H1 (cell line): Measurements from ENCODE around the gene SLC15A1. TPM values are rescaled to one million over a fixed set of nuclear protein-coding genes. Genes with fewer than 3 reads are reported as not detected.

Experiments used
- BRCA1 ChIP-seq: IDR thresholded peaks from 2 replicates; pipeline ENCODE4 v1.6.1; 2012; ENCODE audit warnings: low read depth, low read length, improper control_type of control experiment
- NANOG ChIP-seq: IDR thresholded peaks from 2 replicates; pipeline ENCODE4 v1.6.1; 2011; ENCODE audit warnings: low read length, low read depth, mild to moderate bottlenecking, inconsistent platforms; ENCODE audit not compliant: insufficient read depth, poor library complexity, severe bottlenecking
- POLR2AphosphoS5 ChIP-seq: IDR thresholded peaks from 2 replicates; pipeline ENCODE4 v1.6.1; 2011; ENCODE audit warnings: low read depth, low read length
- SRF ChIP-seq: IDR thresholded peaks from 2 replicates; pipeline ENCODE4 v1.6.1; 2011; ENCODE audit warnings: mild to moderate bottlenecking, low read depth, low read length, moderate library complexity
- polyA plus RNA-seq, 7 experiments: library from polyadenylated mRNA; depleted of rRNA in 3 of 7; stranded (reverse) in 5 of 7; unstranded in 2 of 7; fragments of >200 nt in 5 of 7; fragments of 200-250 nt in 2 of 7; gene quantifications; 1 replicate in 5 of 7; 2 replicates in 1 of 7; 4 replicates in 1 of 7; pipeline versions ENCODE4 v1.2.1 to v1.2.3, GENCODE V29; 2011 to 2013; ENCODE audit warnings: missing spikeins in 2 of 7, mixed read lengths in 2 of 7
- total RNA-seq: library from RNA; stranded (reverse); fragmentation: NEBNext Ultra II Directional; extraction: Animal tissue kit (Norgen Biotek cat#: 25700); gene quantifications from 2 replicates; pipeline ENCODE4 v1.2.1, GENCODE V29; 2021

Gene SLC15A1
- total and polyA plus RNA-seq, 2 of the 8 experiments (the other 6 are each of a cell fraction or from before 2014, with no cell fraction given): 1.3 to 2.4 TPM

DNA sequence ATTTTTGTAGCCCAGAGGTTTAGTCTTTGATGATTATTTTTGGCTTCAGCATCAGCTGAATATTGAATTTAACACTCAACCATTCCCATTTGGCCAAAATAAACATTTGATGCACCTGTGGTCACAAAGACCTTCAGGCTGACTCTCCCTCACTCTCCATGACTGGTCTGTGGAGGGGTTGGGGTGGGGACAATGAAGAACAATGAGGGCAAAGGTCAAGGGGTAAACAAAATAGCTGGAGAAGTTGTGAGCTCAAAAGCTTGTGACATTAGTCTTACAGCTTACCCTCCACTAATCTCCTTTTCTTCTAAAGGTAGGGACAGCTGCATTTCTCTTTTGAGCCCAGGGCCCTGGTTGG lies 86.9 kb downstream of the SLC15A1 start (continued):
- TF ChIP-seq SRF (no peak), NANOG (no peak), BRCA1 (no peak), POLR2AphosphoS5 (no peak)
